ENCODE measurements around the gene MCEMP1. TPM values are rescaled to one million over a fixed set of nuclear protein-coding genes. Genes with fewer than 3 reads are reported as not detected.

Gene MCEMP1
- total and polyA plus RNA-seq, 2 of the 13 experiments (the other 11 are each of a cell fraction or from before 2014, with no cell fraction given), result not detected

DNA sequence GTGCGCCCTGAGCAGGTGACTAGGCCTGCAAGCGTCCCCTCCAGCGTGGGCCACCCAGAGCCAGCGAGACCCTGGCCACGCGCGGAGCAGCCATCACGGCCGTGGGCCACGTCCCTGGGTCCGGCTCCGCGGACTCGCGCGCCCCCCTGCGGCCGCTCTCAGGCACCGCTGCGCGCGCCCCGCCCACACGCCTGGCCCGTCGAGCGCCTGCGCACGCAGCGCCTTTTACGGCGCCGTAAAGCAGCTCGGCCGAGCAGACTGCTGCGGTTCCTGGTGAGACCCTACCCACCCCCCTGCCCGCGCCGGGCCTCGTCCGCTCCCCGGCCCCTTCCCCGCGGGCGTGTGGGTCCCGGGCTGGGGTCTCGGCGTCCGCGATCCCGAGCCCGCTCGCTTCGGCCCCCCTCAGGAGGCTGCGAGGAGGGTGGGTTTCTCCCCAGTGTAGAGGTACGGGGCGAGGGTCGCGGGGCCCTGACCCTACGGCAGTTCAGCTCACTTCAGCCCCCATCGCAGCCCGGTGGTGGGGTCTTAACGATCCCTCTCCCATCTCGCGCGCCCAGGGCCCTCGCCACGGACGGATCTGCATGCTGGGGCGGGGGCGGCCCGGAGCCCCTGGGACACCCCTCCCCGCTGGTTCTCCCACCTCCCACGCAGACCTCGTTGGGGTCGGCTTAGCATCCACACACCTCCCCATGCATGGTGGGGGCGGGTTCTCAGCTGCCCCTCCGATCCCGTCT, 3.9 kb downstream of the MCEMP1 start, which contains the start of gene TRAPPC5 (continued):
- TF ChIP-seq TRAFD1 (CRISPR knock-in tag; IDR thresholded peaks at IDR 0.05; ENCODE audit: borderline replicate concordance) (no peak), SNAI1 (CRISPR knock-in tag; IDR thresholded peaks at IDR 0.05; ENCODE audit: borderline replicate concordance) (no peak), IKZF4 (CRISPR knock-in tag; IDR thresholded peaks at IDR 0.05; ENCODE audit: borderline replicate concordance, low read depth, not compliant biosample characterization) (peak; percentile 59), CSRNP1 (CRISPR knock-in tag; IDR thresholded peaks at IDR 0.05) (no peak), ZNF777 (CRISPR knock-in tag; IDR thresholded peaks at IDR 0.05) (peak; percentile 96), ZFX (CRISPR knock-in tag; IDR thresholded peaks at IDR 0.05; ENCODE audit: low read depth) (peak; percentile 92), ZNF775 (CRISPR knock-in tag; IDR thresholded peaks at IDR 0.05; ENCODE audit: borderline replicate concordance) (no peak), ISX (CRISPR knock-in tag; conservative IDR thresholded peaks at IDR 0.05) (no peak), ZMYM3 (CRISPR knock-in tag; IDR thresholded peaks at IDR 0.05) (no peak), AKAP8 (CRISPR knock-in tag; IDR thresholded peaks at IDR 0.05) (no peak), SMAD1 (CRISPR knock-in tag; IDR thresholded peaks at IDR 0.05; ENCODE audit: borderline replicate concordance, low read depth) (peak; percentile 63; the same call in 1 of the 2 replicates), SRSF9 (IDR thresholded peaks at IDR 0.05; ENCODE audit: borderline replicate concordance, insufficient read depth, low read depth, low read length, poor library complexity, severe bottlenecking) (no peak), TFAP4 (IDR thresholded peaks at IDR 0.05; ENCODE audit: borderline replicate concordance, low read depth) (no peak), ZNF678 (CRISPR knock-in tag; IDR thresholded peaks at IDR 0.05) (no peak), ZMAT3 (CRISPR knock-in tag; conservative IDR thresholded peaks at IDR 0.05) (no peak), NR2F2 (IDR thresholded peaks at IDR 0.05; ENCODE audit: borderline replicate concordance, low read depth) (no peak), NCOA2 (CRISPR knock-in tag; IDR thresholded peaks at IDR 0.05) (no peak; the same call in 1 of the 2 replicates)
- TF ChIP-seq, protein P1, sequence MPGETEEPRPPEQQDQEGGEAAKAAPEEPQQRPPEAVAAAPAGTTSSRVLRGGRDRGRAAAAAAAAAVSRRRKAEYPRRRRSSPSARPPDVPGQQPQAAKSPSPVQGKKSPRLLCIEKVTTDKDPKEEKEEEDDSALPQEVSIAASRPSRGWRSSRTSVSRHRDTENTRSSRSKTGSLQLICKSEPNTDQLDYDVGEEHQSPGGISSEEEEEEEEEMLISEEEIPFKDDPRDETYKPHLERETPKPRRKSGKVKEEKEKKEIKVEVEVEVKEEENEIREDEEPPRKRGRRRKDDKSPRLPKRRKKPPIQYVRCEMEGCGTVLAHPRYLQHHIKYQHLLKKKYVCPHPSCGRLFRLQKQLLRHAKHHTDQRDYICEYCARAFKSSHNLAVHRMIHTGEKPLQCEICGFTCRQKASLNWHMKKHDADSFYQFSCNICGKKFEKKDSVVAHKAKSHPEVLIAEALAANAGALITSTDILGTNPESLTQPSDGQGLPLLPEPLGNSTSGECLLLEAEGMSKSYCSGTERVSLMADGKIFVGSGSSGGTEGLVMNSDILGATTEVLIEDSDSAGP (CRISPR knock-in tag; IDR thresholded peaks at IDR 0.05; ENCODE audit: borderline replicate concordance), result peak; percentile 67; the same call in 1 of the 2 replicates
- TF ChIP-seq, protein P2, sequence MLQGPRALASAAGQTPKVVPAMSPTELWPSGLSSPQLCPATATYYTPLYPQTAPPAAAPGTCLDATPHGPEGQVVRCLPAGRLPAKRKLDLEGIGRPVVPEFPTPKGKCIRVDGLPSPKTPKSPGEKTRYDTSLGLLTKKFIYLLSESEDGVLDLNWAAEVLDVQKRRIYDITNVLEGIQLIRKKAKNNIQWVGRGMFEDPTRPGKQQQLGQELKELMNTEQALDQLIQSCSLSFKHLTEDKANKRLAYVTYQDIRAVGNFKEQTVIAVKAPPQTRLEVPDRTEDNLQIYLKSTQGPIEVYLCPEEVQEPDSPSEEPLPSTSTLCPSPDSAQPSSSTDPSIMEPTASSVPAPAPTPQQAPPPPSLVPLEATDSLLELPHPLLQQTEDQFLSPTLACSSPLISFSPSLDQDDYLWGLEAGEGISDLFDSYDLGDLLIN (CRISPR knock-in tag; IDR thresholded peaks at IDR 0.05; ENCODE audit: borderline replicate concordance), result no peak
- TF ChIP-seq, protein P3, sequence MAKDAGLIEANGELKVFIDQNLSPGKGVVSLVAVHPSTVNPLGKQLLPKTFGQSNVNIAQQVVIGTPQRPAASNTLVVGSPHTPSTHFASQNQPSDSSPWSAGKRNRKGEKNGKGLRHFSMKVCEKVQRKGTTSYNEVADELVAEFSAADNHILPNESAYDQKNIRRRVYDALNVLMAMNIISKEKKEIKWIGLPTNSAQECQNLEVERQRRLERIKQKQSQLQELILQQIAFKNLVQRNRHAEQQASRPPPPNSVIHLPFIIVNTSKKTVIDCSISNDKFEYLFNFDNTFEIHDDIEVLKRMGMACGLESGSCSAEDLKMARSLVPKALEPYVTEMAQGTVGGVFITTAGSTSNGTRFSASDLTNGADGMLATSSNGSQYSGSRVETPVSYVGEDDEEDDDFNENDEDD (CRISPR knock-in tag; IDR thresholded peaks at IDR 0.05; ENCODE audit: borderline replicate concordance), result no peak

Data from HepG2 (cell line).